ENCODE data around the gene OR52L1. TPM values are rescaled to one million over a fixed set of nuclear protein-coding genes. Genes with fewer than 3 reads are reported as not detected.
"Not testable (repeated sequence)": the region's sequence is repeated elsewhere in the genome, so short reads cannot be mapped to it uniquely, and the experiment has no call there.

Gene OR52L1
- total and polyA plus RNA-seq, 2 of the 8 experiments (the other 6 are each of a cell fraction or from before 2014, with no cell fraction given), result 0.24 TPM; not detected in 1

DNA sequence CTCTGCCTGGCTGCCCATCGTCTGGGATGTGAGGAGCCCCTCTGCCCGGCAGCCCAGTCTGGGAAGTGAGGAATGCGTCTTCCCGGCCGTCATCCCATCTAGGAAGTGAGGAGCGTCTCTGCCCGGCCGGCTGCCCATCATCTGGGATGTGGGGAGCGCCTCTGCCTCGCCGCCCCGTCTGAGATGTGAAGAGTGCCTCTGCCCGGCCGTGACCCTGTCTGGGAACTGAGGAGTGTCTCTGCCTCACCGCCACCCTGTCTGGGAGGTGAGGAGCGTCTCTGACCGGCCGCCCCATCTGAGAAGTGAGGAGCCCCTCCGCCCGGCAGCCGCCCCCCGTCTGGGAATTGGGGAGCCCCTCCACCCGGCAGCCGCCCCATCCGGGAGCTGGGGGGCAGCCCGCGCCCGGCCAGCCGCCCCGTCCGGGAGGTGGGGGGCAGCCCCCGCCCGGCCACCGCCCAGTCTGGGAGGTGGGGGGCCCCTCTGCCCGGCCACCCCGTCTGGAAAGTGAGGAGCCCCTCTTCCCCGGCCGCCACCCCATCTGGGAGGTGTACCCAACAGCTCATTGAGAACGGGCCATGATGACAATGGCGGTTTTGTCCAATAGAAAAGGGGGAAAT is 26.0 kb downstream of the OR52L1 start:
- POLR2A ChIA-PET (ENCODE audit: partially characterized antibody); H3K79me2 ChIP-seq (ENCODE audit: control insufficient read depth in 1 of 2, insufficient read depth in 2 of 2, low read length in 2 of 2); H3K4me3 ChIP-seq (ENCODE audit: extremely low read depth in 1 of 4, insufficient read depth in 2 of 4, low read depth in 3 of 4, low read length in 4 of 4); H3K4me2 ChIP-seq (ENCODE audit: insufficient read depth in 1 of 2, low read depth in 2 of 2, low read length in 2 of 2); H3K4ac ChIP-seq (replicated peaks; ENCODE audit: insufficient read length, low read depth, low read length); H4K20me1 ChIP-seq (replicated peaks in 1 of 2; ENCODE audit: control insufficient read depth in 1 of 2, insufficient read depth in 2 of 2, low read length in 2 of 2); FAIRE-seq; H2BK15ac ChIP-seq (ENCODE audit: low read length); H2BK120ac ChIP-seq (replicated peaks; ENCODE audit: low read depth, low read length); H2BK5ac ChIP-seq (ENCODE audit: low read depth, low read length); H3K4me1 ChIP-seq (replicated peaks in 1 of 4; ENCODE audit: control insufficient read depth in 3 of 4, insufficient read depth in 4 of 4, low read length in 3 of 4); H2AK5ac ChIP-seq (ENCODE audit: low read depth, low read length); H3K56ac ChIP-seq (replicated peaks; ENCODE audit: insufficient read length, low read depth, low read length); H4K5ac ChIP-seq (ENCODE audit: insufficient read length, low read depth, low read length); H3K27me3 ChIP-seq (replicated peaks in 1 of 4; ENCODE audit: control insufficient read depth in 3 of 4, extremely low read depth in 1 of 4, insufficient read depth in 3 of 4, low read length in 3 of 4); H3K18ac ChIP-seq (ENCODE audit: extremely low read depth, low read length); H2BK20ac ChIP-seq (ENCODE audit: low read length); H3K79me1 ChIP-seq (ENCODE audit: low read depth, low read length); H3K23ac ChIP-seq (ENCODE audit: insufficient read length); H3K14ac ChIP-seq (ENCODE audit: insufficient read length); H3K23me2 ChIP-seq (ENCODE audit: low read depth, low read length); H3K9ac ChIP-seq (replicated peaks in 1 of 4; ENCODE audit: extremely low read depth in 1 of 4, low read depth in 3 of 4, low read length in 3 of 4); H3K36me3 ChIP-seq (ENCODE audit: control insufficient read depth in 2 of 4, insufficient read depth in 4 of 4, low read length in 3 of 4); H2BK12ac ChIP-seq (ENCODE audit: low read depth, low read length); H4K91ac ChIP-seq (replicated peaks; ENCODE audit: insufficient read length, low read length); H4K8ac ChIP-seq (ENCODE audit: extremely low read depth, insufficient read depth, low read length); DNase-seq (ENCODE audit: low read depth in 1 of 2, low spot score in 2 of 2); CTCF ChIA-PET (ENCODE audit: partially characterized antibody); H2AFZ ChIP-seq (ENCODE audit: low read length); H3K27ac ChIP-seq (ENCODE audit: low read depth, low read length): not testable (repeated sequence)
- H3K9me3 ChIP-seq (ENCODE audit: insufficient read depth in 2 of 2, low read depth in 1 of 2, low read length in 1 of 2), result peaks cover 11 to 14% of the 10 kb centered on the region in 2 experiments; a peak in 3 of 4 replicates
- WGBS, 2 experiments (ENCODE audit: extremely low coverage in 1 of 2, insufficient coverage in 1 of 2, insufficient read length in 1 of 2, insufficient replicate concordance in 2 of 2, low coverage in 1 of 2, low lambda C conversion rate in 2 of 2, missing lambda C conversion rate in 1 of 2), result 91% methylated on average over 21 of the region's 40 CpGs; no CpG with 5 or more reads in 1 of the 2 experiments

All from H1 (cell line).